ENCODE results near the gene SGSM2.

SGSM2 gene

GRCh38 chr17:2415081-2415480 is 77.8 kb downstream of the SGSM2 start:
- no peaks in the 10 kb centered on the region for H3K9me3 Mint-ChIP-seq
- no peak for DNase-seq (ENCODE audit: low spot score)
- no peak overlapping the region for H3K4me3 Mint-ChIP-seq
- no peaks in the 10 kb centered on the region for H3K27me3 Mint-ChIP-seq (ENCODE audit: low read depth)
- H3K4me1 Mint-ChIP-seq (ENCODE audit: low read depth): no peaks in the 10 kb centered on the region
- H3K27ac Mint-ChIP-seq: no peak overlapping the region
- H3K36me3 Mint-ChIP-seq (ENCODE audit: low read depth): peaks cover 8% of the 10 kb centered on the region

DNA sequence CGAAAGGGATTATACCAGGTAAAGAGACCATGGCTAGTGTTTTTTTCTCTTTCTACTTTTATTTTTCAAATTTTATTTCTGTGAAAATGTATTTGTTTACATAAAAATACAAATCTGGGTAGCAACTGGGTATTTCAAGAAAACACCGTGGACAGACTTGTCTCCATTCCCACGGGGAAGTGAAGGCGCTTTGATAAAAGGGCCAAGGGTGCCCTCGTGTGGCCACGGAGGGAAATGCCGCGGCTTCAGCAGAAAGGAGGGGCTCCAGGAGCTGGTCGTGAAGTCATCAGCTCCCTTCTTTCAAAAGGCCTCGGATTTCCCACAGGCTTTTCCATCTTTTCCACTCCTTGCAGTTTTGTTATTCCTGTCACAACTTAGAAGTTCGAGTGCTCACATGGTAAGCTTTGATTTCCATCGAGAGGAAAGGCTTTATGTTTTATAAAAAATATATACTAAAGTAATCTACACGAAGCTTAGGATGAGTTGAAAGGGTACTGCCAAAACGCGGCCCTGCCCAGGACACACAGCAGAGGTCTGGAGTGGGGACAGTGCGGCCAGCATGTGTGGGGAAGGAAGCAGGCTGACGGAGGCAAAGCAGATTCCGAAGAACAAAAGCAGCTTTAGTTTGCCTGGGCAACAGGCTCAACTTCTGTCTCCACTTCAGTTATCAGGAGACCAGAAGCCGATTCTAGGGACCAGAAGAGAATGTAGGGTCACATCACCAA is 78.9 kb downstream of the SGSM2 start:
- H3K9me3 Mint-ChIP-seq: no peaks in the 10 kb centered on the region
- no peak overlapping the region for H3K27ac Mint-ChIP-seq
- H3K4me3 Mint-ChIP-seq: no peak overlapping the region
- DNase-seq (ENCODE audit: low spot score): peak; percentile 74
- H3K27me3 Mint-ChIP-seq (ENCODE audit: low read depth): no peaks in the 10 kb centered on the region
- no peaks in the 10 kb centered on the region for H3K4me1 Mint-ChIP-seq (ENCODE audit: low read depth)
- H3K36me3 Mint-ChIP-seq (ENCODE audit: low read depth): peaks cover 9% of the 10 kb centered on the region

- H3K4me3 Mint-ChIP-seq: no peak overlapping the region
- H3K9me3 Mint-ChIP-seq: no peaks in the 10 kb centered on the region
- no peak for DNase-seq (ENCODE audit: low spot score)
- no peaks in the 10 kb centered on the region for H3K4me1 Mint-ChIP-seq (ENCODE audit: low read depth)
- peaks cover 12% of the 10 kb centered on the region for H3K36me3 Mint-ChIP-seq (ENCODE audit: low read depth)
- H3K27ac Mint-ChIP-seq: no peak overlapping the region
- H3K27me3 Mint-ChIP-seq (ENCODE audit: low read depth): no peaks in the 10 kb centered on the region
These were observed 81.3 kb downstream of the SGSM2 start for GRCh38 chr17:2418572-2418971.

DNA sequence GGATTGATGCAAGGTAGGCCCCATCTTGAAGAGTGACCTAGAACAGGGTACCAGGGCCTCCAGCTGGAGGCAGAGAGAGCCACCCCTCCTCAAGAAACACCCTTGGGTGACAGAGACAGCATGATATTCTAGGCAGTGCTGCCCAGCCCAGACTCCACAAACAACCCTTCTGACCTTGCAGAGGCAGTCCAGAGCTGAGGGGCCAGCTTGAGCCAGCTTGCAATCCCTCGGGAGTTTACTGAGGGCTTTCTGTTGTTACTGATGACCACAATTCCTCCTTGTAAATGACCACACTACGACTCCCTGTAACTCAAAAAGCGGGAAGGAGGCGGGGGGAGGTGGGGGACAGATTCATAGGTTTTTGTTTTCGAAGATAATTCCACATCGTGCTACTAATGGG is 82.2 kb downstream of the SGSM2 start:
- H3K27ac Mint-ChIP-seq: no peak overlapping the region
- no peak overlapping the region for H3K4me3 Mint-ChIP-seq

GRCh38 chr17:2420176-2420575 is 82.9 kb downstream of the SGSM2 start:
- DNase-seq (ENCODE audit: low spot score): no peak
- H3K4me3 Mint-ChIP-seq: no peak overlapping the region
- no peaks in the 10 kb centered on the region for H3K27me3 Mint-ChIP-seq (ENCODE audit: low read depth)
- H3K36me3 Mint-ChIP-seq (ENCODE audit: low read depth): peaks cover 8% of the 10 kb centered on the region
- no peaks in the 10 kb centered on the region for H3K9me3 Mint-ChIP-seq
- H3K27ac Mint-ChIP-seq: no peak overlapping the region
- H3K4me1 Mint-ChIP-seq (ENCODE audit: low read depth): no peaks in the 10 kb centered on the region

More for the DNA sequence above, 82.2 kb downstream of the SGSM2 start:
- H3K36me3 Mint-ChIP-seq (ENCODE audit: low read depth): peaks cover 8% of the 10 kb centered on the region
- H3K4me1 Mint-ChIP-seq (ENCODE audit: low read depth): no peaks in the 10 kb centered on the region
- no peak for DNase-seq (ENCODE audit: low spot score)
- no peaks in the 10 kb centered on the region for H3K27me3 Mint-ChIP-seq (ENCODE audit: low read depth)
- no peaks in the 10 kb centered on the region for H3K9me3 Mint-ChIP-seq

DNA sequence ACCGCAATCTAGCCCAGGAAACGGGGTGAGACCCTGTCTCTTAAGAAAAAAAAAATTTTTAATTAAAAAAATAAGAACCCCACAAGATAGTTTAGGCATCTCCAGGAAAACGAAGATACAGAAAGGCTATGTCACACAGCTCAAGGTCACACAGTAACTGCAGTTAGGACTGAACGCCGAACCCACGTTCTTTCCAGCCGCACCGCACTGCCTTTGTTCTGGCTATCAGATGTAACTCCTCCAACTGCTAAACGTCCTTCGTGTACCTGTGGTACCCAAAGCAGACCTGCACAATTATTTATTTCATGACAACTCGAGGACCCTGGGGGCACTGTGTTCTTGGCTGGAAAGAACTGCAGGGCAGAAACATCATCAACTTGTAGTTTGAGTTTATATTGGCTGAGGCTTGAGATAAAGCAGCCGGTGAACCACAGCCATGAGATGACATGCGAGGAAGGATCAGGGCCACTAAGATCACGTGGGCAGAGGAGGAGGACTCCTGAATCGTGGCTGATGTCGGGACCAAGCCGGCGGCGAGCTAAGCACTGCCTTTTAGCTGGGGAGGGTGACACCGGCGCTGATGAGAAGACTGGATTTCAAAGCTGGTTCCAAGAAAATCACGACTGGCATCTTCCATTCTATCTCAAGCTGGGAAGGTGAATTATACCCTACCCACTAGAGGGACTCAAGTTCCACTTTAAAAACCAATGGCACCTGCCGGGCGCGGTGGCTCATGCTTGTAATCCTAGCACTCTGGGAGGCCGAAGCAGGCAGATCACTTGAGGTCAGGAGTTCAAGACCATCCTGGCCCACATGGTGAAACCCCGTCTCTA is 84.2 kb downstream of the SGSM2 start:
- Mint-ChIP-seq H3K4me3 (no peak overlapping the region), H3K36me3 (ENCODE audit: low read depth) (peaks cover 13% of the 10 kb centered on the region), H3K27ac (no peak overlapping the region), H3K4me1 (ENCODE audit: low read depth) (no peaks in the 10 kb centered on the region), H3K27me3 (ENCODE audit: low read depth) (no peaks in the 10 kb centered on the region), H3K9me3 (no peaks in the 10 kb centered on the region)
- DNase-seq (ENCODE audit: low spot score): no peak

GRCh38 chr17:2423271-2423670 is 86.0 kb downstream of the SGSM2 start:
- Mint-ChIP-seq H3K4me3 (no peak overlapping the region), H3K4me1 (ENCODE audit: low read depth) (no peaks in the 10 kb centered on the region), H3K36me3 (ENCODE audit: low read depth) (peaks cover 13% of the 10 kb centered on the region), H3K9me3 (no peaks in the 10 kb centered on the region), H3K27me3 (ENCODE audit: low read depth) (no peaks in the 10 kb centered on the region), H3K27ac (no peak overlapping the region)
- DNase-seq (ENCODE audit: low spot score): no peak

DNA sequence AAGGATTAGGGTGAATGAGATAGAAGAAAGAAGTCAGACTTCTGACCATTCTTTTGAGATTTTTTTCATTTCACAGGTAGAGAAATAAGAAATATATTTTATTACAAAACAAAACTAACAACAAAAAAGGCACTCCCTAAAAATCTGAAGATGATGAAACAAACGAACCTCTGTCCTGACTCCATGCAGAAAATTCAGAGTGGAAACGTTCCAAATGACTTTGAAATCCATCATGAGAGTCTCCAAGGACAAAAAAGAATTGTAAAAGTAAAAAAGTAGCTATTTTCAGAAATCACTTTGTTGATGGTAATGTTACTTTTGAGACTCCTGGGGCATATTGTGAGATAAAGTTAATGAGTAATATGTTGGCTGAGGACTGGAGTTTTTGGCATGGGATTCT is 89.9 kb downstream of the SGSM2 start:
- Mint-ChIP-seq H3K4me3 (no peak overlapping the region), H3K9me3 (no peaks in the 10 kb centered on the region), H3K27ac (no peak overlapping the region), H3K27me3 (ENCODE audit: low read depth) (no peaks in the 10 kb centered on the region), H3K4me1 (ENCODE audit: low read depth) (no peaks in the 10 kb centered on the region), H3K36me3 (ENCODE audit: low read depth) (peaks cover 5% of the 10 kb centered on the region)
- no peak for DNase-seq (ENCODE audit: low spot score)

DNA sequence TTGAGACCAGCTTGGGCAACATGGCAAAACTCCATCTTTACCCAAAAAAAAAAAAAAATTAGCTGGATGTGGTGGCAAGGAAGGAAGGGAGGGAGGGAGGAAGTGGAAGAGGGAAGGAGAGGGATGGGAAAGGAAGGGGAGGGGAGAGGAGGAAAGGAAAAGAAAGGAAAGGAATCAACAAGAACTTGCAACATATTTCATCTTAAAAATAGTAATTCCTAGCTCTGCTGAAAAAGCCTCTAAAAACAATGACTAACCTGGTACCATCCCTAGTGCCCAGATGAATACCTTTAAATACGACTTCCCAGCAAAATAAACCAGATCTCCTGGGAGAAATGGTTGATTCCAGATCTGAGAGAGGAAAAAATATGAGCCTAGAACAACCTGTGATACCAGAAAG is 90.6 kb downstream of the SGSM2 start:
- no peak overlapping the region for H3K27ac Mint-ChIP-seq
- H3K4me3 Mint-ChIP-seq: no peak overlapping the region
- no peaks in the 10 kb centered on the region for H3K27me3 Mint-ChIP-seq (ENCODE audit: low read depth)
- peaks cover 5% of the 10 kb centered on the region for H3K36me3 Mint-ChIP-seq (ENCODE audit: low read depth)
- no peaks in the 10 kb centered on the region for H3K4me1 Mint-ChIP-seq (ENCODE audit: low read depth)
- H3K9me3 Mint-ChIP-seq: no peaks in the 10 kb centered on the region
- DNase-seq (ENCODE audit: low spot score): no peak
